Measurements from ENCODE around the gene TAS2R4. TPM values are rescaled to one million over a fixed set of nuclear protein-coding genes. Genes with fewer than 3 reads are reported as not detected.

The TAS2R4 gene
- total and polyA plus RNA-seq, 2 of the 8 experiments (the other 6 are each of a cell fraction or from before 2014, with no cell fraction given): 0.88 to 1.3 TPM

DNA sequence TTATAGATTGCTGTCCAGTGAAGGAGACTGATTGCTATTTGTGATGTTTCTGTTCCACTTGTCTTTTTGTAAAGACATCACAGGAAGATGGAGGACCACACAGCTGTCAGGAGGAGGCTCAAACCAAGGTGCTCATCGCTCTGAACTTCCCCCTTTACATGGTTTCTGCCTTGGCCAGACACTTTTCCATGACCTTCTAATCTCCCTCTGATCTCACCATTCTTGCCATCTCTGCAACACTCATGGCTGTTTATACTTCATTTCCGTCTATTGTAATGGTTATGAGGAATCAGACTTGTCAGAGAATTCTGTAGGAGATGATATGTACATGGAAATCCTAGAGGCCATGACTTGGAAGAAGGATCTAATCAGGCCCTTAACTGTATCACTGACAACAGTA lies 11.8 kb downstream of the TAS2R4 start:
- Histone ChIP-seq H3K36me3 (ENCODE audit: control insufficient read depth in 2 of 4, insufficient read depth in 4 of 4, low read length in 3 of 4) (peaks cover 0 to 20% (median 6%) of the 10 kb centered on the region in 4 experiments; a peak in 3 of 8 replicates), H4K5ac (ENCODE audit: insufficient read length, low read depth, low read length) (no peak overlapping the region), H2BK20ac (ENCODE audit: low read length) (no peak overlapping the region), H3K18ac (ENCODE audit: extremely low read depth, low read length) (no peak overlapping the region), H2BK5ac (ENCODE audit: low read depth, low read length) (no peak overlapping the region), H3K14ac (ENCODE audit: insufficient read length) (no peak overlapping the region), H3K27me3 (replicated peaks in 1 of 4; ENCODE audit: control insufficient read depth in 3 of 4, extremely low read depth in 1 of 4, insufficient read depth in 3 of 4, low read length in 3 of 4) (no peaks in the 10 kb centered on the region), H3K9ac (replicated peaks in 1 of 4; ENCODE audit: extremely low read depth in 1 of 4, low read depth in 3 of 4, low read length in 3 of 4) (no peak overlapping the region), H3K23ac (ENCODE audit: insufficient read length) (no peak overlapping the region), H3K4me1 (replicated peaks in 1 of 4; ENCODE audit: control insufficient read depth in 3 of 4, insufficient read depth in 4 of 4, low read length in 3 of 4) (no peaks in the 10 kb centered on the region), H3K4me3 (ENCODE audit: extremely low read depth in 1 of 4, insufficient read depth in 2 of 4, low read depth in 3 of 4, low read length in 4 of 4) (no peak overlapping the region), H3K79me2 (ENCODE audit: control insufficient read depth in 1 of 2, insufficient read depth in 2 of 2, low read length in 2 of 2) (no peaks in the 10 kb centered on the region), H3K27ac (ENCODE audit: low read depth, low read length) (no peak overlapping the region), H2AFZ (ENCODE audit: low read length) (no peak overlapping the region), H3K79me1 (ENCODE audit: low read depth, low read length) (no peaks in the 10 kb centered on the region), H3K9me3 (ENCODE audit: insufficient read depth in 2 of 2, low read depth in 1 of 2, low read length in 1 of 2) (no peaks in the 10 kb centered on the region), H3K23me2 (ENCODE audit: low read depth, low read length) (no peaks in the 10 kb centered on the region), H3K56ac (replicated peaks; ENCODE audit: insufficient read length, low read depth, low read length) (no peak overlapping the region), H2BK120ac (replicated peaks; ENCODE audit: low read depth, low read length) (no peak overlapping the region), H2BK15ac (ENCODE audit: low read length) (no peak overlapping the region), H2AK5ac (ENCODE audit: low read depth, low read length) (no peak overlapping the region), H3K4me2 (ENCODE audit: insufficient read depth in 1 of 2, low read depth in 2 of 2, low read length in 2 of 2) (no peak overlapping the region), H3K4ac (replicated peaks; ENCODE audit: insufficient read length, low read depth, low read length) (no peak overlapping the region), H4K20me1 (replicated peaks in 1 of 2; ENCODE audit: control insufficient read depth in 1 of 2, insufficient read depth in 2 of 2, low read length in 2 of 2) (peaks cover 2% of the 10 kb centered on the region in 2 experiments), H4K8ac (ENCODE audit: extremely low read depth, insufficient read depth, low read length) (no peak overlapping the region), H2BK12ac (ENCODE audit: low read depth, low read length) (no peak overlapping the region), H4K91ac (replicated peaks; ENCODE audit: insufficient read length, low read length) (no peak overlapping the region)
- ChIA-PET POLR2A (ENCODE audit: partially characterized antibody) (no interaction called here), CTCF (ENCODE audit: partially characterized antibody) (interaction anchor here (0.7 to 1.4 kb wide), 5 partner anchors 12 to 282 kb away, joined by 3 to 5 read pairs (median 4); partner anchors contain the start of gene SSBP1)
- no peak for FAIRE-seq
- no peak for DNase-seq (ENCODE audit: low read depth in 1 of 2, low spot score in 2 of 2)
- 97% methylated on average over 2 of the region's 2 CpGs; no CpG with 5 or more reads in 1 of the 2 experiments for WGBS, 2 experiments (ENCODE audit: extremely low coverage in 1 of 2, insufficient coverage in 1 of 2, insufficient read length in 1 of 2, insufficient replicate concordance in 2 of 2, low coverage in 1 of 2, low lambda C conversion rate in 2 of 2, missing lambda C conversion rate in 1 of 2)
- TF ChIP-seq GABPA (IDR thresholded peaks at IDR 0.05; ENCODE audit: borderline replicate concordance, insufficient read depth, low read length) (no peak), HDAC2 (IDR thresholded peaks at IDR 0.05; ENCODE audit: borderline replicate concordance in 1 of 2, low read depth in 2 of 2, low read length in 2 of 2) (no peak), TAF7 (optimal IDR thresholded peaks at IDR 0.05; ENCODE audit: borderline replicate concordance, low read depth, low read length) (no peak), YY1 (IDR thresholded peaks at IDR 0.05; ENCODE audit: low read depth, low read length) (no peak), RBBP5 (IDR thresholded peaks at IDR 0.05; ENCODE audit: borderline replicate concordance, low read depth, low read length) (no peak)
